Neural progenitor cell (in vitro differentiated cells): ENCODE data around the gene RNU5D-1.

ENCODE experiments used
- CTCF ChIP-seq: fragments of 200-600 bp; sonication (generic); IDR thresholded peaks from 2 replicates; pipeline ENCODE4 v1.5.1; 2017; ENCODE audit warnings: antibody characterized with exemption, mild to moderate bottlenecking
- EZH2 ChIP-seq: fragments of 200-600 bp; sonication (generic); IDR thresholded peaks from 2 replicates; pipeline ENCODE4 v1.6.1; 2017; ENCODE audit warnings: antibody characterized with exemption, mild to moderate bottlenecking, moderate library complexity

- TF ChIP-seq EZH2: no peak
- TF ChIP-seq CTCF: peak; percentile 88
Measured at GRCh38 chr1:44714944-44715571, 15.9 kb downstream of the RNU5D-1 start.
